NCI-H69 (cell line): ENCODE data around the gene TSC1.
"Not testable (repeated sequence)": the region's sequence is repeated elsewhere in the genome, so short reads cannot be mapped to it uniquely, and the experiment has no call there.

Experiments
- DNase-seq: peaks from one replicate; lab custom pipeline; 2025; lab: John Stamatoyannopoulos, UW

TSC1 gene

GRCh38 chr9:132976571-132976970 lies 32.2 kb upstream of the TSC1 start:
- no peak for DNase-seq

- DNase-seq = no peak
Measured at GRCh38 chr9:132975961-132976360, 31.5 kb upstream of the TSC1 start.

GRCh38 chr9:132973713-132974112 lies 29.3 kb upstream of the TSC1 start:
- DNase-seq = no peak

GRCh38 chr9:132973166-132973565 lies 28.8 kb upstream of the TSC1 start:
- no peak for DNase-seq

- DNase-seq = peak; percentile 35
Measured at GRCh38 chr9:132970324-132971062, 26.1 kb upstream of the TSC1 start.

- DNase-seq = no peak
Measured at GRCh38 chr9:132969783-132970182, 25.4 kb upstream of the TSC1 start.

GRCh38 chr9:132967908-132968307 lies 23.5 kb upstream of the TSC1 start:
- DNase-seq = not testable (repeated sequence)

GRCh38 chr9:132965478-132965877 lies 21.1 kb upstream of the TSC1 start:
- DNase-seq = no peak

- no peak for DNase-seq
Measured at GRCh38 chr9:132961002-132961401, 16.6 kb upstream of the TSC1 start.

GRCh38 chr9:132957805-132958204 lies 13.4 kb upstream of the TSC1 start:
- no peak for DNase-seq

GRCh38 chr9:132955768-132956167 lies 11.4 kb upstream of the TSC1 start:
- DNase-seq = no peak

- DNase-seq = no peak
Measured at GRCh38 chr9:132955123-132955522, 10.7 kb upstream of the TSC1 start.

- no peak for DNase-seq
Measured at GRCh38 chr9:132949709-132950108, 5.3 kb upstream of the TSC1 start.

- no peak for DNase-seq
Measured at GRCh38 chr9:132948482-132949050, 4.2 kb upstream of the TSC1 start.

GRCh38 chr9:132947756-132948155 lies 3.3 kb upstream of the TSC1 start:
- no peak for DNase-seq

- DNase-seq = no peak
Measured at GRCh38 chr9:132946631-132947295, 2.3 kb upstream of the TSC1 start.

GRCh38 chr9:132946211-132946610 lies 1.8 kb upstream of the TSC1 start:
- DNase-seq = no peak

- DNase-seq = no peak
Measured at GRCh38 chr9:132945186-132946130, 1.0 kb upstream of the TSC1 start.

- DNase-seq = peak; percentile 37
Measured at GRCh38 chr9:132943651-132944293, 644 bp downstream of the TSC1 start.

GRCh38 chr9:132942541-132943182 lies 1.8 kb downstream of the TSC1 start:
- no peak for DNase-seq

GRCh38 chr9:132939169-132939568 lies 5.2 kb downstream of the TSC1 start:
- no peak for DNase-seq
